ENCODE results near the gene ZNF816.
A peak's percentile ranks its signal among the peaks of the same experiment; 100 is the strongest.
"Not testable (repeated sequence)": the region's sequence is repeated elsewhere in the genome, so short reads cannot be mapped to it uniquely, and the experiment has no call there.

ZNF816 gene

GRCh38 chr19:52923778-52924593 is 38.7 kb downstream of the ZNF816 start:
- no peak for DNase-seq

- peak; percentile 66 for DNase-seq
These were observed 39.6 kb downstream of the ZNF816 start, which contains the start of gene ZNF888 for GRCh38 chr19:52922841-52923777. TSS of gene ZNF888 (minus strand) at chr19:52923428. CDS start at chr19:52917873, 5,555 bp downstream.

GRCh38 chr19:52917531-52917930 is 45.1 kb downstream of the ZNF816 start:
- DNase-seq, result no peak

GRCh38 chr19:52910648-52911047 is 52.0 kb downstream of the ZNF816 start:
- DNase-seq, result no peak

GRCh38 chr19:52904052-52904780 is 58.5 kb downstream of the ZNF816 start:
- DNase-seq, result not testable (repeated sequence)

GRCh38 chr19:52901842-52902241 is 60.8 kb downstream of the ZNF816 start:
- no peak for DNase-seq
